Stimulated activated CD4-positive, alpha-beta T cell treated with anti-CD3 and anti-CD28 coated beads, TNF-alpha, amount 100 ng/mL, for 1 hour (primary cell): ENCODE measurements around the gene RCOR1.

Source experiments
- DNase-seq, 3 donors: peaks; one replicate each; pipeline ENCODE4 v3.0.0-alpha.2; 2020; ENCODE audit warnings: low read depth in 3 of 3, low spot score in 1 of 3

RCOR1 gene

DNA sequence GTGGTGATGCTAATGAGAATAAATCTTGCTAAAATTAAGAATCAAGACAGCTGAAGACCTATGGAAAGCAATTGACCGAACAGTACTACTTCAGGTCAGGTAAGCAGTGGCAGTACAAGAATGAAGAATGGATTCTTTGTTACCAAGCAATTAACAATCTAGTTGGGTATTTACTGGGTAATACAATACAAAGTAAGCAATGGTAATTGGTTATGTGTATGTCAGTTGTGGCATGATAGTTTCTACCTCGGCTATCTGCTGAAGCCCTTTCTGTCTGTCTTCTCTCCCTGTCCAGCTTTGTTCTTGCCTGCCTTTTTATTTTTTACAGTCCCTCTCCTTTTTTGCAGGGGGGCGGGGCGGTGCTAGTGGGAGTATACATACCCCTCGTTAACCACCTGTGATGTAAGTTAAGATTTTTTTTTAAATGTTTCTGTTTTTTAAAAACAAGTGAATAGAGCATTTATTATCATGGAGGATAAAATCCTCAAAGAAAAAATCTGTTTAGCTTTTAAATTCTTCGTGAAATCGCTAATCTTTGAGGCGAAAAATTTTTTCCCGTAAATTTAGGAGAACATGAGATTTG is 75.9 kb downstream of the RCOR1 start:
- DNase-seq, result no peak

DNA sequence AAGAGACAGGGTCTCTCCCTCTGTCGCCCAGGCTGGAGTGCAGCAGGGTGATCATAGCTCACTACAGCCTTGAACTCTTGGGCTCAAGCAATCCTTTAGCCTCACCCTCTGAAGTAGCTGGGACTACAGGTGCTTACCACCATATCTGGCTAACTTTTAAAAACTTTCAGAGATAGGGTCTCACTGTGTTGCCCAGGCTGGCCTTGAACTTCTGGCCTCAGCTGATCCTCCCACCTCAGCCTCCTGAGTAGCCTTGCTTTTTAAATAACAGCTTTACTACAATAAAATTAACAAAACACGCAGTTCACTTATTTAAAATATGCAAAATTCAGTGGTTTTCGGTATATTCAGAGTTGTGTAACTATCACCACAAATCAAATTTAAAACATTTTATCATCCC is 79.0 kb downstream of the RCOR1 start:
- DNase-seq, result no peak

DNA sequence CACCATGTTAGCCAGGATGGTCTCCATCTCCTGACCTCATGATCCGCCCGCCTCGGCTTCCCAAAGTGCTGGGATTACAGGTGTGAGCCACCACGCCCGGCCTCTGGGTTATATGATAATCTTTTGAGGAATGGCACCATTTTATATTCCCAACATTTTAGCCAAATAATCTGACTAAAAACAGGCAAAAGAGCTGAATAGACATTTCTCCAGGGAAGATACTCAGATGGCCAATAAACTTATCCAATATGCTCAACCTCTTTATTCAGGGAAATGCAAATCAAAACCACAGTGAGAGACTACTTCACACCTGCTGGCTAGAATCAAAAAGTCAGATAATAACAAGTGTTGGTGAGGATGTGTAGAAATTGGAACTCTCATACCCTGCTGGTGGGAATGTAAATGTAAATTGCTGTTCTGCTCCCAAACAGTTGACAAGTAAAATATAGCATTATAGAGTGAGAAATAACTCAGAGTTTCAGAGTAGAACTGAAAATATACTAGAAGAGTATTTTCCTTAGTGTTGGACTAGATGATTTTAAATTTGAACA is 80.0 kb downstream of the RCOR1 start:
- DNase-seq, result no peak

DNA sequence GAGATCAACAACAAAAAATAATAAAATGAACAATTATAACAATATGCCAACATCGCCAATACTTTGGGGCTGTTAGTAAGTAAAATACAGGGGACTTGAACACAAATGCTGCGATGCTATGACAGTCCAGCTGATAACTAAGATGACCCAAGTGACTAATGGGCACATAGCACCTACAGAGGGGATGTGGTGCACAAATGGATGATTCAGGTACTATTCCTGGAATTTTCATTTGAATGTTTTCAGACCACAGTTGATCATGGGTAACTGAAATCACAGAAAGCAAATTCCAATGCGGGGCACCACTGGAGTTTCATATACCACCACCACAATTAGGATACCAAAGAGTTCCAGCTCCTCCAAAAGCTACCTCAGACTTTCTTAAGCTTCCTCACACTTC is 82.9 kb downstream of the RCOR1 start:
- DNase-seq, result no peak

DNA sequence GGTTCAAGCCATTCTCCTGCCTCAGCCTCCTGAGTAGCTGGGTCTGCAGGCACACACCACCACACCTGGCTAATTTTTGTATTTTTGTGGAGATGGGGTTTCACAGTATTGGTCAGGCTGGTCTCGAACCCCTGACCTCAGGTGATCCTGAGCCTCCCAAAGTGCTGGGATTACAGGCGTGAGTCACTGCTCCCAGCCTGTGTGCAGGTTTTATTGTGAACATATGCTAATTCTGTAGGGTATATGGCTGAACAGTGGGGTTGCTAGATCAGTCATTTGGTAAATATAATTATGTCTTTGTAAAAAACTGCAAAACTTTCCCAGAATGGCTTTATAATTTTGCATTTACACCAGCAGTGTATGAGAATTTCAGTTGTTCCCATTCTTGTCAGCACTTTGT is 85.9 kb downstream of the RCOR1 start:
- DNase-seq, result no peak

DNA sequence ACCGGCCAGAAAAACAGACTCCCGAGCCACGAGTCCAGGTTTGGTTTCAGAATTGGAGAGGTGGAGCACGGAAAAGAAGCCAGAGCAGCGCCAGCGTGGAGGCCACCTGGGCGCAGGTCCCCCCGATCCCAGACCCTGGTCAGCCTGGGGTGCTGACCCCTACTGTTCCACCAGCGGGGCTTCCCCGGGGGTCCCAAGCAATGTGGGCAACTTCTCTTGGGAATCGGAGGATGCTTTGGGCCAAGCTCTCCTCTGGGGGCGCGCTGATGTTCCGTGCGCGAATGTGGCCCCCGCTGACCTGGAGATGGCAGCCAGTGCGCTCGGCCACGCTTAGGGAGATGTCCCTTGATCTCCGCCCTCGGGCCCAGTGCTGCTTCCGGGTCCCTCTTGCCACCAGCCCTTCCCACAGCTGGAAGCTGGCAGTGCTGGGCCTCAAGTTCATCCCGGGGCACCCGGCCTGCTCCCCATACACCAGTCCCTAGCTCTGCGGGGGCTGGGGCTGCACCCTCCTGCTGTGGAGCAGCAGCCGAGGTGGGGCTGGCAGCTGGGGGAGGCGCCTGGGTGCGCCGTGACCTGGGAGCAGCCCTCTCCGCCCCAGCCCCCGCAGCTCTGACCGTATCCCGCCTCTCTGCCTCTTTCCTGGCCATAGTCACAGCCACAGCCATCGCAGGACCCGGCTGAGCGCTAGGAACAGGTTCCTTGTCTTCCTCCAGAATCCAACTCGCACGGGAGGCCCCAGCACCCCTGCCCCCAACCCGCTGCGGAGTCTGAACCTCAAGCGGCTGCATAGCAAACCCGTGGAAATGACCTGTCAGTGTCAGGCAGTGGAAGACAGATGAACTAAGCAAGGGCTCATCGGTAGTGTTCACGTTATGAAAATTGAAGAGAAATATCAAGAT is 91.2 kb downstream of the RCOR1 start:
- no peak for DNase-seq

DNA sequence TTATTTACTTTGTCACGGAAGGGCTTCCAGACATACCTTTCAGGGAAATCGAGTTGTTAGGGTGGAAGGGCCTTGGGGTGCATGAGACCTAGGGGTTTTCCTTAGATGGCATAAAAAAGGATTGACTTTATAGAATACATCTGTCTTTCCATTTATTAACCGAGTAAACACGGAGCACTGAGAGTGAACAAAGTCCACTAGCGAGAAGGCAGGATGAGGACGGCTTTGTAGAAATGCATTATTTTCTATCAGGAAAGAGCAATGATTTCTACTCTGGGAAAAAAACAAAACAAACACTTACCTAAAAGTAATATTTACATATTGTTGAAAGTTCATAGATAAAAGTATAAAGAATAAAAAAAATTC is 91.8 kb downstream of the RCOR1 start:
- DNase-seq, result no peak

DNA sequence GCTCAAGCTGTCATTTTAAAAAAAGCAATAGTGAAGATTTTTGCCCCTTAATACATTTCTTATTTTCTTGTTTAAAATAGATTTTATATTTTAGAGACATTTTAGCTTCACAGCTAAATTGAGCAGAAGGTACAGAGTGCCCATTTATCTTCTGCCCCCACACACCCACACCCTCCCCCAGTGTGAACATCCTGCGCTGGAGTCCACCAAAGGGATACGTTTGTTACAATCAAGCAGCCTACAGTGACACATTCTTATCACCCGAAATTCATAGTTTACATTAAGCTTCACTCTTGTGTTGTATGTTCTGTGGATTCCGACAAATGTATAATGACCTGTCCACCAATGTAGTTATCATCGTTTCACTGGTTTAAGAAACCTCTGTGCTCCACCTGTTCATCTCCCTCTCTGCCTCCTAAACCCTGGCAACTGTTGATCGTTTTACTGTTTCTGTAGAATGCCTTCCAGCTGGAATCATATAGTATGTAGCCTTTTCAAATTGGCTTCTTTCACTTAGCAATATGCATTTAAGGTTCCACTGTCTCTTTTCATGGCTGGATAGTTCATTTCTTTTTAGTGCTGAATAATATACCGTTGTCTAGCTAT is 93.8 kb downstream of the RCOR1 start:
- DNase-seq, result no peak

DNA sequence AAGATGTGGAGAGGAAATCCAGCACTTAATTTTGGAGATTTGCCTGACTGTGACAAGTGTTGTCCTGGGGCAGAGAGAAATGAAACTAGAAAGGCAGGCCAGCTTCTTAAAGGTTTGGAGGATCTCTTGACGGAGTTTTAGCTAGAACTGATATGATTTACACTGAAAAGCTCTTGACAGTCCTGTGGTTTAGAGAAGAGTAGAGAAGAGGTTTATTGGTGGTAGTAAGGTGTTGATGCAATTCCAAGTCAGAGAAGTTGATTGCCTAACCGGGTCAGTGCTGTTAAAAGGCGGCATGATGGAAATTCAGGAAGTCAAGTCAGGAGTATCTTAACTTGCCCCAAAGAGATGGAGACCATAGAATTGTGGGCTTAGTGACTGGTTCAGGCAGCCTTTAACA is 95.8 kb downstream of the RCOR1 start:
- DNase-seq, result no peak

DNA sequence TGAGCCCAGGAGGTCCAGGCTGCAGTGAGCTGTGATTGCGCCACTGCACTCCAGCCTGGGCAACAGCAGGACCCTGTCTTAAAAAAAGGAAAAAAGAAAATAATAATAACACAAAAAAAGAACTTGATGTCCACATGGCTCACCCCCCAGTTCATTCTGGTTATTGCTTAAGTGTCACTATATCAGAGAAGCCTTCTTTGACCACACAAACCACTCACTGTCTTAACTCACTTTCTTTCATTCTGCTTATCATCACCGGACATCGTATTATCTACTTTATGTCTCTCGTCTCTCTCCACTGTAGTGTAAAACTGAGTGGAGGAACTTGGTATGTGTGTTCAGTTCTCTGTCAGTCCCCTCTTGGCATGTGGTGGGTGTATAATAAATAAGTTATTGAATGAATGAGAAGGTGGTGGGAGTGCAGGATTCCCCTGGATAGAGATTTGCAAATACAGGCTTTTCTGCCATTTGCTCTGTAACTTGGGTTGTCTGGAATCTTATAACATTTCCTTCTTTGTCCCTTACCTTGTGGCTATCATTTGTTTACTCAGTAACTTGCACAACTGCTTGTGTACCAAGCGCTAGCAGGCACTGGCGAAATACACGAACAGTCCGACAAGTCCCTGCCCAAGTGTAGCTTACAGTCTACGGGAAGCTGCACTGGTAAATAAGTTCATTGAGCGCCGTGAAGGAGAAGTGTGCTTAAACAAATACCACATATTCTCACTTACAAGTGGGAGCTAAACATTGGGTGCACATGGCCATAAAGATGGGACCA is 98.2 kb downstream of the RCOR1 start:
- no peak for DNase-seq

DNA sequence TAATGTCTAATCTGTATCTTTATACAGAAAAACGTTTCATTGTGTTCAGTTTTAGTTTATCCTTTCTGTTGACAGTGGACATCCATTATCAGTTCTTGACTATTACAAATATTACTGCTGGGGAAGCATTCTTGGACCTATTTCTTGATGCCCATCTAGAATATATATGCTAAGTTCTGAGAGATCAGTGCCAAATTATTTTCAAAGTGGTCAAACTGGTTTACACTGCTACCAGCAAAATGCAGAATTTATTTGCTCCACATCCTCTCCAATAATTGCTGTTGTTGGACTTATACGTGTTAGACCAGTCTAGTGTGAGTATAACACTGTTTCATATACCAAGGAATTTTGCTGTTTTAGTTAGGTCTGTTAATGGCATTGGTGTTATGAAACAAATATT is 99.3 kb downstream of the RCOR1 start:
- no peak for DNase-seq

DNA sequence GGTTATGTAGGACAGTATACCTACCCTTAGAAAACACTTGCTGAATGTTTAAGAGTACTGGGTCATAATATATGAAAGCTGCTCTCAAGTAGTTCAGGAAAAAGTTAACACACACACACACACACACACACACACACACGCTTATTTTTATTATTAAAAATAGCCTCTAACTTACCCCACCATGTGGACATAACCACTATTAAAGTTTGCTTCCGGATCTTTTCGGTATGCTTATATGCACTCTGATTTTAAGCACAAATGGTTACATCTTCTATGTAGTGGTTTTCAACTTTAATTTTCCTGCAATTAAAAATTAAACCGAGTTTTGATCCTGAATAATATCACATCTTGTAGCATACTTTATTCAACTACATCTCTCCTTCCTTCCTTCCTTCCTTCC is 99.9 kb downstream of the RCOR1 start:
- DNase-seq, result no peak

DNA sequence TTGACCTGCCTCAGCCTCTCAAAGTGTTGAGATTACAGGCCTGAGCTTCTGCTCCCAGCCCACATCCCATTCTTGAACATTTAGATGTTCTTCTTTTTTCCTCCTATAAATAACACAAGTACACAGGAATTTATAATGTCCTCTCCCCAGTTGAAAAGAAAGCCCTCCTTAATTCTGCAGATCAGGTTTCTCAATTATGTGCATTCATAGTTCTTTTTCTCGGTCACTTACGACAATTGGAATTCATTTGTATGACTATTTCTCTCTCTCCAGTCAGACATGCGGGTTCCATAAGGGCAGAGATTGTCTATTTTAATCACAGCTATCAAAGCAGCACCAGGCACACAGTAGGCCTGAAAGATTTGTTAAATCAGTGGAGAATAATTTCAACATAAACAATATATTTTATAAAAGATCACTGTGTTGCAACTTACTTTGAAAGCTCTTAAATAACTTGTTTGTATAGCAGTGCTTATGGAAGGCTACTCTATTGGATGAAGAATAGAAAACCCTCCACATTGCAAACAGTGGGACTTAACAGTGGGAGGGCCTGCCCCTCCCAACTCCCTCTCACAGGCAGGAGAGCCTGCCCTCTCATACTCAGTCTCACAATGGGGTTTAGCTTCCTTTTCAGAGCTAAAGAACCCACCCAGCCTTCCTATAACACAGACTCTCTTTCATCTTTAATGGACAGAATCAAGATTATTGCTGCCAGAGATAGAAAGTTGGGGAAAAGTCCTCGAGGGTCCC is 100.7 kb downstream of the RCOR1 start:
- DNase-seq, result no peak

DNA sequence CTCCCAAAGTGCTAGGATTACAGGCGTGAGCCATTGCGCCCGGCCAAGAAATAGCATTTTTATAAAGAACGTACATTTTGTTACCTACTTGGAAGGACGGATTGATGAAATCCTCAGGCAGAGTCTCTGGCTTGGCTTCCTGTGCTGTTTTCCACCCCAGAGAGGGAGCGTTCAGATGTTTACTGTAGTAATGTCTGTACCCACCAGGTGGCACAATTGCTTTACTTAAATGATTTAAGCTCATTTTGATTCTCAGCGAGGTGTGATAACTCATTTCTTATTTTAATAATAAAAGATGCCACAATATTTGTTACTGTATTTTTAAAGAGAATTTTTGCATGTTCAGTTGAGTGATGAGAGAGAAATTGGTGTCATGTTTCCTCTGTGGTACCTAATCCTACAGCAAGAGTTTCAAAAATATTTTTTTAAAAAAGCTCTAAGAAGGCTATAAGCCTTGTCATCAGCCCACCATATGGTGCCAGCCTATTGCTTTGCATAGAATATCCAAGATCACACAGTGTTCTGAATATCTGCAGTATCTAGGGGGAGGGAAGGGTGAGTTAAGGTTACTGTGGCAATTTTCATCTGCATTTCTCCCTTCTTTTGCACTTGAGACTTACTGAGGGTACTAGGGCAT is 102.2 kb downstream of the RCOR1 start:
- peak; percentile 6 to 31 (median 17) for DNase-seq

DNA sequence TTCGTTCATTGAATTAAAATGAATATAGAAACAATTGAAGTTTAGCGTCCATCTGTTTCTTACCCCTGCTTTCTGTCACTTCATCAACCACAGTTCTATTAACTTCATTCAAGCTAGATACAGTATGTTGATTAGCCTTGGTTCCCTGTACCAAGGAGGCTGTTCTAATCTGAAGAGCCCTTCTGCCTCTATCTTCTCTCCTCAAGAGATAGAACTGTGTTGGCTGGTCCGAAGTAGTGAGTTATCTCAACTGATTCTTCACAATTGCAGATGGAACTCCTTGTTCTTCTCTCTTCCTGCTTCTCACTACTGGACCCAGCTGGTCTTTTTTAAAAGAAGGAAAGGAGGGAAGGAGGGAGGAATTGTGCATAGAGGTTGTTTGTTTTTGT is 102.7 kb downstream of the RCOR1 start:
- DNase-seq, result no peak

DNA sequence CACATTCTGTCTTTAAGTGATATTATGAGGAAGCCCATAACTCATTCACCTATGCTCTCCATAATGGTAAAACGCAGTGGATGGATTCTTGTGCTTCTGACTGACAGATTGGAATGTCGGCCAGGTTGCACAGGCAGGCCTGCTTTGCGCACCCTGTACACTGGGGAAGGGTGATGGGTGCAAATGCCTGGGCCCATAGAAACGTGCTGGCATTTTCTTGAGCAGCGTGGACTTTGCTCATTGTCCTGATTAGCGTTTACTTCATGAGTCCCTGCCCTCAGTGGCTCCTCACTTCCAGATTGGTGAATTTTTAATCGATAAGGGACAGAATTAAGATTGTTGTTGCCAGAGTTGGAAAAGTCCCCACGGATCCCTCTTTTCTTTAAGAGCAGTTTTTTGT is 103.9 kb downstream of the RCOR1 start:
- no peak for DNase-seq

DNA sequence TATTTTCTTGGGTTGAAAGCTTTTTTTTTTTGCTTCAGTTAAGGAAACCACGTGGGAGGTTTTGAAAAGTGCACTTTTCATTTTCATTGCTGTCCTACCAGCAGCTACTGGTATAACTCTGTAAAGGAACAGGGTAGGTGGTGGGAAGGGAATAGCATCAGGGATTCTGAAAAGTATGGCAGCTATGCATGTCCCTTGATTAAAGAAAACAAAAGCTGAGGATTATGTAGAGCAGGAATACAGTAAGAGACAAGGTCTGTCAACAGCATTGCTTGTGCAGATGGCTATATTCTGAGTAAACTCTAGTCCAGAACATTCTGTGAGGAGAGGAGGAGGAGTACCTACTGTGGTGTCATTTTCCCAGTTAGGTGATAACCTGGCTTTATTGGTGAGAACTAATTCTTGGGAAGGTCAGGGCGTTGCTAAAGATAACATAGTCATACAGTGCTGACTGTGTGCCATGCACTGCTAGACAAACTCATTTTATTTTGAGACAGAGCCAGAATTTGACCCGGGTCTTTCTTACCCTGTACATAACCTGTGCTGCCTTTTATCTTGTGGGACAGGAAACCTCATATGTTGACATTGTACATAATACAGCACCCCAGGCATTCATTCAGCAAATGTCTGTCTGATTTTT is 104.5 kb downstream of the RCOR1 start:
- DNase-seq, result no peak

DNA sequence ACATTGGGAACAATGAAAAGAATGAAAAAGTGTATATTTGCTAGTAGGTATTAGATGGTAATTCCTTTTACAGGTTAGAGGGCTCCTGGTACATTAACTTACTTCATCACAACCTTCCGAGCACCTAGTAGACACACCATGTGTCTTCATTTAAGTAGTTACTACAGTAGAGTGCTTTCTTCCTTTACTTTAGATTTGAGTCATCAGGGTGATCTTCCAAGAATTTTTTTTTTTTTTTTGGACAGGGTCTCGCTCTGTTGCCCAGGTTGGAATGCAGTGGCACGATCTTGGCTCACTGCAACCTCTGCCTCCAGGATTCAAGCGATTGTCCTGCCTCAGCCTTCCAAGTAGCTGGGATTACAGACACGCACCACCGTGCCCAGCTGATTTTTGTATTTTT is 105.1 kb downstream of the RCOR1 start:
- no peak for DNase-seq

DNA sequence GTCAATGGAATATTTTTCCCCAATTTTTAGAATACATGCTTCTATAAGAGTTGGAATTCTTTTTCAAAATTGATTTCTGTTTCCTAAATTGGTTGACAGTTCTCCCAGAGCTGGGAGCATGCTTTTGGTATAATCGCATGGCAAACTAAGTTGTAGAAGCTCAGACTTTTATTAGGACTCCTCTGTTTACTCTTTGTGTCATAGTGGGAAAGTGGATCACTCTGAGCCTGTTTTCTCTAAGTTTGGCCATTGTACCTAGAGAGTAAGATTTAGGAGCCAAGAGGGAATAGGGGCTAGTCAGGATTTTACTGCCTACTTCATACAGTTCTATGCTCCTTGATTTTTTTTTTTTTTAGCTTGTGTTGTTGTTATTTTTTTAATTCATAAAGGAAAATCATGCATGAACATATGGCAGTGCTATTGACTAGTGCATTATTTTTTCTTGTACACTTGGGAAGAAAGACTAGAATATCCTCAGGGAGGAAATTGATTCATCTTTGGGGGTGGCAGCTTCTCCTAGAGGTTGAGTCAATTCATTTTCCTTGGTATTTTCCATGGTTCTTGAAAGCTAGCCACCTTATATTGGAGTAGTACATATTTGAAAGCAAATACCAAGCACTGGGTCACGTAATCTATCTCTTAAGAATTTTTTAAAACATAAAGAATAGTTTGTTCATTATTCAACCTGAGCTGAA is 107.1 kb downstream of the RCOR1 start:
- no peak for DNase-seq
